ENCODE measurements around the gene ACSF2. TPM values are rescaled to one million over a fixed set of nuclear protein-coding genes. Genes with fewer than 3 reads are reported as not detected.

Gene ACSF2
- total RNA-seq, 1 donor = 35.8 TPM

DNA sequence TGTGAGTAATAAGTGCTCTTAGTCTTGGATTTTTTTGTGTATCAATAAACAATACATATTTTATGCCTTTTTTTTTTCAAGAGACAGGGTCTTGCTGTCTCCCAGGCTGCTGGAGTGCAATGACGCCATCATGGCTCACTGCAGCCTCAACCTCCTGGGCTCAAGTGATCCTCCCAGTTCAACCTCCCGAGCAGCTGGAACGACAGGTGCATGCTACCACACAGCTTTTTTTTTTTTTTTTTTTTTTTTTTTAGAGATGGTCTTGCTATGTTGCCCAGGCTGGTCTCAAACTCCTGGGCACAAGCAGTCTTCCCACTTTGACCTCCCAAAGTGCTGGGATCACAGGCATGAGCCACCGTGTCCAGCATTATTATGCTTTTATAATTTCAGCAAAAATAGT, 13.0 kb downstream of the ACSF2 start:
- no peak for DNase-seq (ENCODE audit: low read depth in 2 of 3, low spot score in 2 of 3)

DNA sequence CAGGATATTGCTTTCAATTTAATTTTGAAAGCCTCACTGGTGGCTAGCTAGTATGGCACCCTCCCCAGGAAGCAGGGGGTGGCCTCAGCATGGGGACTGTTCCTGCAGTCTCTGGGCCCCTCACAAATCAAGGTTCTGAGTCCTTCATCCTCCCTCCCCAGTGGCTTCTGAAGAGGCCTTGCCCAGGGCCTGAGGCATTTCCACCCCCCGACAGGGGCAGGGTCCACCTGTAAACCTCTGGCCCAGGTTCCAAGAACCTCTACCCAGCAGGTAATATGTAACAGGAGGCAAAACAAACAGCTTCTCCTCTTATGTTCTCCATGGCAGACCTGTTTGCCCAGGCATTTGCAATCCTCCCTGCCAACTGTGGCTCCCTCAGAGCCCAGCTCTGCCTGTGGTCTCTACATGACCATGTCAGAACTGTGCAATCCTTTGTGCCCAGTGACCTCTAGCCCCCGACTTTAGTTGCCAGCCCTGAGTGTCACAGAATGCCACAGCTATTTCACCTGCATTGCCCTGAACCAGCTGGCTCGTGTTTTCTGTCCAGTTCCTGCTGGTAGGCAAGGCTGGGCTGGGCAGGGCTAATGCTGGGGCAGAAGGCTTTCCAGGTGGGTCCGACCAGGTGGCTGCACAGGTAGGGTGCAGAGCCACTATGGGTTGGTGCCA, 14.3 kb downstream of the ACSF2 start:
- no peak for DNase-seq (ENCODE audit: low read depth in 2 of 3, low spot score in 2 of 3)

DNA sequence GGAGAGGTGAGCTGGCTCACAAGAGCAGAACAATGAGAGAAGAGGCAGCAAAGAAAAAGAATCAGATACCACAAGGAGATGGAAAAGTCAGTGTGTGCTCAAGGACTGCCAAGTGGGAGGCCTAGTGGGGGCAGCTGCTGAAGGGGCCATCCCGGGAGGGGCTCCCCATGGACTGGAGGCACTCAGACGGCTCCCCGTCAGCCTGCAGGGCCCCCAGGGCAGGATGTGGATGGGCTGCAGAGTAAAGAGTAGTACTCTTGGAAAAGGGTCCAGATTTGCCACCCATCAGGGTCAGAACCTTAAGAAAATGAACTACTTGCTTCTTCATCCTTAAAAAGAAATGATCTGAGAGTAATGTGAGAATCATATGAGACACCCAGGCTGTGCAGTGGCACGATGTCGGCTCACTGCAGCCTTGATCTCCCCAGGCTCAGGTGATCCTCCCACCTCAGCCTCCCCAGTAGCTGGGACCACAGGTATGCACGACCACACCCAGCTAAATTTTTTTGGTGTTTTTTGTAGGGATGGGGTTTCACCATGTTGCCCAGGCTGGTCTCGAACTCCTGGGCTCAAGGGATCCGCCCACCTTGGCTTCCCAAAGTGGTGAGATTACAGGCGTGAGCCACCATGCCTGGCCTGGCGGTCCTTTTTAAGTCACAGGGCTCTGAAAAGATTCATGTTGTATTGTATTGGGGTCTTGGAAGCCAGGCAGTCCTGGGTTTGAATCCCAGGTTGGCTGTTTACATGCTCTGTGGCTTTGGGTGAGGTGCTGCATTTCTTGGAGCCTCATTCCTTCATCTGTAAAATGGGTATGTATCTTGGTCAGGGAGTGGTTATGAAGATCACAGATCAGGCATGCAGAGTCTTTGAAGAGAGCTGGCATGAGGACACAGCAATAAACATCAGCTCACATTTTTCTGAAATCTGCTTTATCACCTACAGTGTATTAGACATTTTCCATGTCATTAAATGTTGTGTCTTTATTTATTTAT, 15.1 kb downstream of the ACSF2 start:
- no peak for DNase-seq (ENCODE audit: low read depth in 2 of 3, low spot score in 2 of 3)

DNA sequence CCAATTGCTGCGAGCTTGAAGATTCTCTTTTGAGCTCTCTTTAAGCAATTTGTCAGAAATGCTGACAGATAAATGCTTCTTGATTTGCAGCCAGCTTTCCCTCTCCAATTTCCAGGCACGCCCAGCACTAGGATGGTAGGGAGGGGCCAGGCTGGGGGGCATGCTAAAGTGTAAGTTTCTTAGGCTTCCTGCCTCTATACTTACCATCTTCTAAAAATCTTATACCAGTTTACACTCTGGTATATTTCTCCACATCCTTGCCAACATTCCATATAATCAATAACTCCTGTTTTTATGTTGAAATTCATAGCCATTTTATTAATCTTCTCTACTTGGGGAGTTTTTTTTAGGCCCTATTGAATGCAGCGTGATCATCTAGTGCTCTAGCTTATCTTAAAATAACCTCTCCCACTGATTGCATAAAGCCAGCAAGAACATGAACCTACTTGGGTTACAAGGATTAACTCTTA, 17.5 kb downstream of the ACSF2 start:
- DNase-seq (ENCODE audit: low read depth in 2 of 3, low spot score in 2 of 3) = no peak

DNA sequence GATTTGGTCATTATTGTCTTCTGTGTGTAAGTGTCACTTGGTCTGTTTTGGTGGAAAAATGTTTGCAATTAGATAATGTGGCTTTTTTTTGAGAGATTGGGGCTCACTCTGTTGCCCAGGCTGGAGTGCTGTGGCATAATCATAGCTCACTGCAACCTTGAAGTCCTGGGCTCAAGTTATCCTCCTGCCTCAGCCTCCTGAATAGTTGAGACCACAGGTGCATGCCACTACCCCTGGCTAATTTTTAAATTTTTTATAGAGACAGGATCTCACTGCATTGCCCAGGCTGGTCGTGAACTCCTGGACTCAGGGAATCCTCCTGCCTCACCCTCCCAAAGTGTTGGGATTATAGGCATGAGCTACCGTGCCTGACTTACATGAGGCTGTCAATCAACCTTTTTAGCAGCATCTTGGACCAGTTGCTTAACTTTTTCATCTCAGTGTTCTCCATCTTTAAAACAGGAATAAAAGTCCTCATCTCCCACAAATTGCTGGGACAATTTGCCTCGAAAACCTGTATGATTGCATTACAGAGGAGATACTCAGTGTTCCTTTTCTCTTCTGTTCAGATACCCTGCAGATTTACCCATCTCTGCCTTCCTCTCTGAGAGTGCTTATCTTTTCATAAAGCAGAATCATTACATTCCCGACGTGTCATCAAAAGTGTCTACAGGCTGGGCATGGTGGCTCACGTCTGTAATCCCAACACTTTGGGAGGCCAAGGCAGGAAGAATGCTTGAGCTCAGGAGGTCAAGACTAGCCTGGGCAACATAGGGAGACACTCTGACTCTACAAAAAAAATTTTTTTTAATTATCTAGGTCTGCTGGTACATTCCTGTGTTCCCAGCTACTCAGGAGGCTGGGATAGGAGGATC, 19.1 kb downstream of the ACSF2 start:
- no peak for DNase-seq (ENCODE audit: low read depth in 2 of 3, low spot score in 2 of 3)

DNA sequence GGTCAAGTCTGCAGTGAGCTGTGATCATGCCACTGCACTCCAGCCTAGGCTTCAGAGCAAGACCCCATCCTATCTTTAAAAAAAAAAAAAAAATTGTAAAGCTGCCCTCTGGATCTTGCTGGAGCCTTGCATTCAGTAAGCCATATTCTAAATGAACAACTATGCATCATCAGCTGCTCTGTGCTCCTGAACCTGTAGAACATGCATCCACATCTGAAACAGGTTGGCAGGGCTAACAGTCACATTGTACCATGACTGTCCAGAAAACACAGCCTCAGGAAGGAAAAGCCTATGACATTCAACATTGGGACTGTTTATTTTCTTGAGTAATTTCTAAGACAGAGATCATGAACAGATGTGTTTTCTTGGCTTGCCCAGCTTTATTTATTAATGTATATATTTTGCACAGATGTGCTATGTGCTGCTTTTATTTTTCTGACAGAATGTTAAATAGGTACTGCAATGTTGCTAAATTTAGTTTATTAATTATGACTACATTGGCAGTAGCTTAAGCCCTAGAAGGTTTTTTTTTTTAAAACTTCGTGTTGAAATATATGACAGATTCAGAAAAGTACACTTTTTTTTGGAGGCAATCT, 19.8 kb downstream of the ACSF2 start:
- DNase-seq (ENCODE audit: low read depth in 2 of 3, low spot score in 2 of 3) = no peak

DNA sequence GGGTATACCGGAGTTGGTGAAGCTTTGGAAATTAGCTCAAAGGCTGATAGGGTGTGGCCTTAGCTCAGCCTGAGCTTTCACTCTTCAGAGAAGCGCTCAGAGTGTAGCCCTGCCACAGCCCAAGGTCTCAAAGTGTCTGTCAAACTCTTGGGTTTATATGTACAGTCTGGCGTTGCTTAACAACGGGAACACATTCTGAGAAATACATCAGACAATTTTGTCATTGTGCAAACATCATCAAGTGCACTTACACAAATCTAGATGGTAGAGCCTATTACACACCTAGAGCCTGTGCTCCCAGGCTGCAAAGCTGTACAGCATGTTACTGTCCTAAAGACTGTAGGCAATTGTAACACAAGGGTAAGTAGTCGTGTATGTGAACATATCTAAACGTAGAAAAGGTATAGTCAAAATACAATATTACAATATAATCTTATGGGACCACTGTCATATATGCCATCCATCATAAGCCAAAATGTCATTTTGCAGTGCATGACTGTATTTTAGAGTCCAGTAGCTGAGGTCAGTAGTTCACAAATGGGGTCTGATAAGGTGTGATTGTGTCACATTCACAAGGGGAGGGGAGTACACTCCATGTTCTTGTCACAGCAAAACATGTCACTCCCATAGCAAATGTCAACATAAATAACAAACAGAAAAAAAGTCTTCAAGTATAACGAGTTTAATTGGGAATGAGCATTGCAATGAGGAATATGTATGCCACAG, 22.0 kb downstream of the ACSF2 start:
- no peak for DNase-seq (ENCODE audit: low read depth in 2 of 3, low spot score in 2 of 3)

DNA sequence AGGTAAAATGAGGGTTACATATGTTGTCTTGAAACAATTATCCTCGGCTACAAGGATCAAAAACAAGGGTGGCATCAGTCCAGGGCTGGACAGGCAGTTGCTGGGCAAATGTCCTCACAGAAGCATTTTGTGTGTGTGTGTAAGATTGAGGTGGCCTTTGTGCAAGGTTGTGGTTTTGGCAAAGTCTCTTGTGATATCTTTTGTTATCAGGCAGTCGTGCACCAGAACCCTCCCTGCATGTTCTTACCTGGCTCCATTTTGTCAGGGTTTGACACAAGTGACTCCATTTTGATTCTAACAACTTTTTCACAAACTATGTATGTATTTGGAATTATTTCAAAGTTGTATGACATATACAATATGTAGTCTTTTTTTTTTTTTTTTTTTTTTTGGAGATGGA, 22.6 kb downstream of the ACSF2 start:
- DNase-seq (ENCODE audit: low read depth in 2 of 3, low spot score in 2 of 3) = no peak

DNA sequence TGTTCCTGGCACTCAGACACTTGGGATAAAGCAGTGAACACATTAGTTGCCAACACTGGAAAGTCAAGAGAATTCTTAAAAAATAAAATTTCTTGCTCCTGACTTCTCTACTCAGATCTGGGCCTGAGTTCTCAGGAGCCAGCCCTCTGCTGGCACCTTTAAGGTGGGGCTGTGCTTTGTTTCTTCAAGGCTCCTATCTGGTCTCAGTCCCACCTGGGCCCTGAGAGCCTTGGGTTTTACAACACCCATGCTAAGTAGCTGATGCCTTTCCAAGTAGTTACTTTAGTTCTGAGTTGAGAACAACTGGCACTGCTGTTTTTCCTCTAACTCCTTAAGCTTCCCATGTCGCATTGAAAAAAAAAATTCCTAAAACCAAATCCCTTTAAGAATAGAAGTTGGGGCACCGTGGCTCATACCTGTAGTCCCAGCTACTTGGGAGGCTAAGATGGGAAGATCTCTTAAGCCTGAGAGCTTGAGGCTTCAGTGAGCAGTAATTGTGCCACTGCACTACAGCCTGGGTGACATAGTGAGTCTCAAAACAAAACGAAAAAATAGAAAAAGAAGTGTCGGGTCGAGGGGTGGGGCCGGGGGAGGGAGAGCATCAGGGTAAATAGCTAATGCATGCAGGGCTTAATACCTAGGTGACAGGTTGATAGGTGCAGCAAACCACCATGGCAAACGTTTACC, 26.1 kb downstream of the ACSF2 start:
- DNase-seq (ENCODE audit: low read depth in 2 of 3, low spot score in 2 of 3) = no peak

DNA sequence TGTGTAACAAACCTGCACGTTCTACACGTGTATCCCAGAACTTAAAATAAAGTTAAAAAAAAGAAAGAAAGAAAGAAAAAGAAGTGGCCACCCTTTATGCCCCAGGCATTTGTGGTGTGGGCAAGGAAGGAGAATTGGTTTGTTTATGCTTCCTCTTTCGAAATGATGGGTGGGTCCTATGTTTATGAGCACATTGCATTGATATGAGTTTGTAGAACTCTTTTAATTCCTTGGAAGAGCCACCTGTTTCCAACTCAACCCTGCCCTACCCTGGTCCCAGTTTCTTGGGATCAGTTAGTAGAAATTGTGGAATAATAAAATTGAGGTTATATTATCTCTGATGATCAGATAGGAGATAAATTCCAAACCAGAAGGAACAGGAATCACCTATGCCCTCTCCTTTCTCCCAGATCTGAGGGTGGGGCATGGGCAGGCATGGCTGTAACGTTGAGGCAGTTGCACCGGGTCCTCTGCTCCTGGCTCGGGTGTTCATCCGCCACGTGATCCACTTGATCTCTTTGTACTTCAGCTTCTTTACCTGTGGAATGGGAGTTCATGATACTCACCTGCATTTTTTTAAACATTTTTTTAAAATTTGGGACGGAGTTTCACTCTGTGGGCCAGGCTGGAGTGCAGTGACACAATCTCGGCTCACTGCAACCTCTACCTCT, 26.7 kb downstream of the ACSF2 start:
- DNase-seq (ENCODE audit: low read depth in 2 of 3, low spot score in 2 of 3) = peak in 1 of 3 donors; percentile 39

DNA sequence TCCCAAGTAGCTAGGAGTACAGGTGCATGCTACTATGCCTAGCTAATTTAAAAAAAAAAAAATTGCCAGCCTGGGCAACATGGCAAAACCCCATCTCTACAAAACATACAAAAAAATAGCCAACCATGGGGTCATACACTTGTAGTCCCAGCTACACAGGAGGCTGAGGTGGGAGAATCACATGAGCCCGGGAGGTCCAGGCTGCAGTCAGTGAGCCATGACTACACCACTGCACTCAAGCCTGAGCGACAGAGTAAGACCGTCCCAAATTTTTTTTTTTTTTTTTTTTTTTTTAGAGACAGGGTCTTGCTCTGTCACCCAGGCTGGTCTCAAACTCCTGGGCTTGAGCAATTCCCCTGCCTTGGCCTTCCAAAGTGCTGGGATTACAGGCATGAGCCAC, 27.9 kb downstream of the ACSF2 start:
- no peak for DNase-seq (ENCODE audit: low read depth in 2 of 3, low spot score in 2 of 3)

DNA sequence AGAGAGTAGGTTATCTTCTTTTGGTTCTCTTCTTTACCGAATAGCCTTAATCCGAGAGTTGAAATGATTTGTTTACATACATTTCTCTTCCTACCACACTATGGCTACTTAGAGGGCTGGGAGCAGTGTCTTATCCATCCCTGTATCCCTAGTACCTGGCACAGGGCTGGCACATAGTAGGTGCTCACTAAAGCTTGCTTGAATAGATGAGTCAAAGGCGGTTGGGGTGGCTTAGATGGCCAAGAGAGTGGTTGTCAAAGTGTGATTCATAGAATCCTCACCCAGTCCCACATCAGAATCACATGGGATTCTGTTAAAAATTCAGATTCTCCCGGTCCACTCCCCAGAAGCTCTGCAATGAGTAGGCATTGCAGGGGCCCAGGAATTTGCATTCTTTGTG, 31.6 kb downstream of the ACSF2 start:
- no peak for DNase-seq (ENCODE audit: low read depth in 2 of 3, low spot score in 2 of 3)

DNA sequence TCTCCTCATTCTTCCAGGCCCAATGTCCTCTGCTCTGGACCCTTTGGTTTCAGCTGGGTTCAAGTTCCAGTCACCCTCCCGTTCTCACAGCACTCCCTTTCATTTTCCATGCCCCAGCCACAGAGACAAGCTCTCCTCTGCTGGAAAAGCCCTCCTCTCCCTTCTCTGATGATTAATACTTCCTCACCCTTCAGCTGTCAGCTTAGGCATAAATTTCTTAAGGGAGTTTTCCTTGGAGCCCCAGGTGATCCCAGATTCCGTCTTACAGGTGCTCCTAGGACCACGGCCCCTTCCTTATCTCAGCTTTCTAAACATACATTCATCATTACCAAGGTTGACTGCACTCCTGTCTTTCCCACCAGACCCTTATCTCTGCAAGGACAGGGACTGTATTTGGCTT, 32.3 kb downstream of the ACSF2 start:
- no peak for DNase-seq (ENCODE audit: low read depth in 2 of 3, low spot score in 2 of 3)

DNA sequence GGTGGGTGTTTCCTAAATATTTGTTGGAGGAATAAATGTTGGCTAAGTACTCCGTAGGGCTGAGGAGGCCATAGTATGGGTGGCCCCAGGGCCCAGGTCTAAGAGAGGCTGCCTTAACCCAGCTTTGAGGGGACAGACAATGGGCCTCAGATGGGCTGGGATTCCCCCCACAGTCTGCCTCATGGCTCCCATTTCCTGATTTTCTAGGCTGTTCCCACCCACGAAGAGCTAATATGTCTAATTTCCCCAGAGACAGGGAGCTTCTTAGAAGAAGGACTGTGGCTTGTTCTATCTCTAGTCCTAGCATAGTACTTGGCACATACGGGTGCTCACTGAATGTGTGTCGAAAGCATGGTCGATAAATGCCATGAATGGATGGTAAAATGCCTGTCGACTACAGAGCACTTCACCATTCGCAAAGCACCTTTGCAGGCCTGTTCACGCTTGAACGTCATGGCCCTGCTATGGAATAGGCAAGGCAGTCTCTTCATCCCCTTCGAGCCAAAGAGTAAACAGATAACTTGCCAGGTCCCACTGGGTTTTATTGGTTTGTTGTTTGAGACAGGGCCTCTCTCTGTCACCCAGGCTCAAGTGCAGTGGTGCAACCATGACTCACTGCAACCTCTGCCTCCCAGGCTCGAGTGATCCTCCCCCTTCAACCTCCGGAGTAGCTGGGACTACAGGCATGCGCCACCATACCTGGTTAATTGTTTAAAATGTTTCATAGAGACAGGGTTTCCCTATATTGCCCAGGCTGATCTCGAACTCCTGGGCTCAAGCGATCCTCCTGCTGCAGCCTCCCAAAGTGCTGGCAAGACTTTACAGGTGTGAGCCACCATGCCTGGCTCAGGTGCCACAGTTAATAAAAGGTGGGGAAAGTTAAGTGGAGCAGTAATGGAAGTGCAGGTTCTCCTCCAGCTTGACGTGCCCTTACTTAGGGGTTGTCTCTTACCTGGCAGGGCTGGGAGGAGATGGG, 33.0 kb downstream of the ACSF2 start:
- DNase-seq (ENCODE audit: low read depth in 2 of 3, low spot score in 2 of 3) = no peak

DNA sequence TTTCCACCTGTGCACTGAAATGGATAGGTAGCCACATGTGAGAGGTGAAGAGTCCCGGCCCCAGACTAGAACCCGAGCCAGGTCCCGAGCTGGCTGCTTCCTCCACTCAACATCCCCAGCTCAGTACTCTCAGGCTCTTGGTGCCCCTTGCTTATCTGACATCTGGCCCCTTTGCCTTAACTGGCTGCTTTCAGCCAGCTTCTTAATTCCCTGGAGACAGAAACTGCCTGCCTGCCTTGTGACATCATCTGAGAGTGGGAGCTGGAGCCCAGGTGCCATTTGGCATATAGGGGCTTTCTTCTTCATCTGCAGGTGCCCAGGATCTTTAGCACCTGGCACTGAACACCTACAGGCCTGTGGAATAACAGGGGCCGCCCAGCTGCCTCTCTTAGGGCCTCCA, 33.7 kb downstream of the ACSF2 start:
- DNase-seq (ENCODE audit: low read depth in 2 of 3, low spot score in 2 of 3) = no peak

DNA sequence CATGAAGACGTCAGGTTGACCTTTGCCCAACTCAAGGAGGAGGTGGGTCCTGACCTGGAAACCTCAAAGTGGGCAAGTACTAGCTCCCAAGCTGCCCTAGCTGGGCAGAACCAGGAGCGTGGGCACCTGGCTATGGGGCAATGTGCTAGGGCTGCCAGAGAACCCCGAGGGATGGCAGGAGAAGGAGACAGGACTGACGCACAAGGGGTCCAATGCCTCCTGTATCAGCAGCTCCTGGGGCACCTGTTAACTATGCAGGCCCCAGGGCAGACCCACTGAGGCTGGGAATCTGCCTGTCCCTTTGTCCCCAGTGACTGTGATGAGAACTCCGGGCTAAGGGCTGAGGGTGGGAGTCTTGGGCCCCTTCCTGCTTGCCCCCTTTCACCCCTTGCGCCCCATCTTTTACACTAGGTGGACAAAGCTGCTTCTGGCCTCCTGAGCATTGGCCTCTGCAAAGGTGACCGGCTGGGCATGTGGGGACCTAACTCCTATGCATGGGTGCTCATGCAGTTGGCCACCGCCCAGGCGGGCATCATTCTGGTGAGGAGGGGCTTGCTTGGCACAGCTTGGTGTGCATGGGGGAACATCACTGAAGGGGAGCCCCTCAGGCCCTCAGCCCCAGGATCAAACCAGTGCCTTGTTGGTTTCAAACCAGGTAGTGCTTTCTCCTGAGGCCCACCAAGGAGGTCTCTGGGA, 35.0 kb downstream of the ACSF2 start:
- no peak for DNase-seq (ENCODE audit: low read depth in 2 of 3, low spot score in 2 of 3)

DNA sequence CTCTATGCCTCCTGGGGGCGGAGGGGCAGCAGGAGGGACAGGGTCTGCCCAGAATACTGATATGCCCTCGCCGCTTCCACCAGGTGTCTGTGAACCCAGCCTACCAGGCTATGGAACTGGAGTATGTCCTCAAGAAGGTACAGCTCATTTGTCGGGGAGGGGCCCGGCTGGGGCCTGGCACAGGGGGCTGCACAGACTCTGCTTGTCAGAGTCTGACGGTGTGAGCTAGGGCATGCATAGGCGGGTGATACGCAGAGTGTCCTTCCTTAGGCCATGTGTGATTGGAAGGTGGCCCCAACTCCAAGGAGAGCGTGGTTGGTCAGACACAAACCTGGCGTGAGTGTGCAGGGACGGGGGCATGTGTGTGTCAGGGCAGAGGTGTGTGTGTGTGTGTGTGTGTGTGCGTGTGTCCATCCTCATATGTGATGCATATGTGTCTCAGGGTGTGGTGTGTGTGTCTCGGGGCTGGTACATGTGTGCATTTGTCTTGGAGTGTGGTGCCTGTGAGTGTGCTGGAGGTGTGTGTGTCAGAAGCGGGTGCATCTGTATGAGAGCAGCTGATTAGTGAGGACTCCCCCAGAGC, 35.6 kb downstream of the ACSF2 start:
- no peak for DNase-seq (ENCODE audit: low read depth in 2 of 3, low spot score in 2 of 3)

All from hematopoietic multipotent progenitor cell (in vitro differentiated cells).